Gastroesophageal sphincter (tissue), 4 donors: ENCODE results near the gene SF3B3. TPM values are rescaled to one million over a fixed set of nuclear protein-coding genes. Genes with fewer than 3 reads are reported as not detected.
"Not testable (repeated sequence)": the region's sequence is repeated elsewhere in the genome, so short reads cannot be mapped to it uniquely, and the experiment has no call there.

Source experiments
- ATAC-seq: fragments of 150-250 bp; one replicate; pipeline ENCODE4 v1.9.1; 2016; ENCODE audit warnings: mild to moderate bottlenecking, moderate library complexity
- H3K27ac ChIP-seq, 4 donors: fragments of 200-600 bp; sonication (generic) in 3 of 4; 1 replicate in 3 of 4; 2 replicates in 1 of 4; pipeline ENCODE4 v1.5.1; 2016 to 2019
- H3K27me3 ChIP-seq: fragments of 200-600 bp; sonication (generic); one replicate; pipeline ENCODE4 v1.5.1; 2019
- H3K36me3 ChIP-seq, 2 donors: fragments of 200-600 bp; sonication (generic); one replicate each; pipeline ENCODE4 v1.5.1; 2019; ENCODE audit warnings: control low read depth in 1 of 2
- H3K4me1 ChIP-seq, 3 donors: fragments of 200-600 bp; sonication (generic); 1 replicate in 2 of 3; 2 replicates in 1 of 3; pipeline ENCODE4 v1.5.1; 2016 to 2019; ENCODE audit warnings: control low read depth in 2 of 3
- H3K4me3 ChIP-seq, 2 donors: fragments of 200-600 bp; sonication (generic); one replicate each; pipeline ENCODE4 v1.5.1; 2019; ENCODE audit warnings: mild to moderate bottlenecking in 1 of 2, moderate library complexity in 1 of 2
- H3K9me3 ChIP-seq, 3 donors: fragments of 200-600 bp; sonication (generic); one replicate each; pipeline ENCODE4 v1.5.1; 2017 to 2019; ENCODE audit warnings: control low read depth in 2 of 3
- EP300 ChIP-seq: sonication (generic); formaldehyde crosslinking; IDR thresholded peaks from one replicate; pipeline ENCODE4 v1.6.1; 2017; ENCODE audit warnings: antibody characterized with exemption, mild to moderate bottlenecking
- POLR2A ChIP-seq, 2 donors: fragments of 450-650 bp; IDR thresholded peaks; one replicate each; pipeline ENCODE4 v1.6.1; 2017; ENCODE audit warnings: antibody characterized with exemption in 2 of 2, mild to moderate bottlenecking in 2 of 2, moderate library complexity in 1 of 2
- POLR2AphosphoS5 ChIP-seq: sonication (generic); formaldehyde crosslinking; IDR thresholded peaks from one replicate; pipeline ENCODE4 v1.6.1; 2017; ENCODE audit warnings: antibody characterized with exemption
- WGBS, 2 donors: methylation state at CpG; one replicate each; pipeline ENCODE4 v1.1.5; 2018; ENCODE audit warnings: low coverage in 1 of 2; 5-methylcytosine and 5-hydroxymethylcytosine counted together
- total RNA-seq, 4 donors: library from RNA; depleted of rRNA; stranded (reverse); fragments of >200 nt; gene quantifications; one replicate each; pipeline ENCODE4 v1.1.0, GENCODE V29; 2016
- TF ChIP-seq, protein P1 (sequence below), 4 experiments: fragments of 200-600 bp in 2 of 4; fragments of 450-650 bp in 2 of 4; sonication (generic) in 1 of 4; IDR thresholded peaks; one replicate each; pipeline ENCODE4 v1.5.1; 2017 to 2019; ENCODE audit warnings: antibody characterized with exemption in 4 of 4, mild to moderate bottlenecking in 2 of 4, moderate library complexity in 2 of 4

The SF3B3 gene
- total RNA-seq, 4 donors from 2014 or later, result 73.3 to 115 (median 92.8) TPM

DNA sequence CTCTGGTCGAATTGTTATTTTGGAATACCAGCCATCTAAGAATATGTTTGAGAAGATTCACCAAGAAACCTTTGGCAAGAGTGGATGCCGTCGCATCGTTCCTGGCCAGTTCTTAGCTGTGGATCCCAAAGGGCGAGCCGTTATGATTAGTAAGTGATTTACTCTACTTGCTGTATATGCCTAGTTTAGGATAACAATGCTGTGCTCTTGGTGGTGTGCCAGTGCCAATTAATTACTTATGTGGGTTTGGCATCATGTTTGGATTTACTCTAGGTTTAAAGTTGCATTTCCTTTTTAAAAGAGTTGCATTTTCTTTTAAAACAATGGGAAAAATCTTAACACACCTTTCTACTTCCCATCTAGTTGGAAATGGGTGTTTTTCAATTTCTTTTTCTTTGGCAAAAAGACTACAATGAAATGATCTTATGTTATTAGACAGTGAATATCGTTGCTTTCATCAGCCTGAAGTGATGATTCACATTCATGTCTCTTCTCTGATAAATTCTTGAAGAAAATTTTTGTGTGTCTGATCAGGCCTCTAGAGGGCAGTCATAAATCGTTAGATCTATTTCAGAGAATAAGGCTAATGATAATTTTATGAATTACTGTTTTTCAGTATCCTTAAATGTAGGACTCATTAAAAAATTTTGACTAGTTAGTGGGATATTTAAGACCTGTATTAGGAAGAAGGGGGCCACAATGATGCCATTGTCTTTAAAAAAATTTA, 5.6 kb downstream of the SF3B3 start:
- Histone ChIP-seq H3K9me3 (no peaks in the 10 kb centered on the region), H3K36me3 (peaks cover 3 to 81% of the 10 kb centered on the region in 2 donors), H3K4me3 (no peak overlapping the region), H3K27ac (no peak overlapping the region), H3K27me3 (no peaks in the 10 kb centered on the region), H3K4me1 (peaks cover 0 to 60% (median 18%) of the 10 kb centered on the region in 3 donors)
- 40 to 49% methylated on average over 7 to 8 of the region's 8 CpGs for WGBS, 2 donors
- no peak for ATAC-seq
- TF ChIP-seq EP300 (no peak), POLR2AphosphoS5 (no peak)
- TF ChIP-seq, protein P1, sequence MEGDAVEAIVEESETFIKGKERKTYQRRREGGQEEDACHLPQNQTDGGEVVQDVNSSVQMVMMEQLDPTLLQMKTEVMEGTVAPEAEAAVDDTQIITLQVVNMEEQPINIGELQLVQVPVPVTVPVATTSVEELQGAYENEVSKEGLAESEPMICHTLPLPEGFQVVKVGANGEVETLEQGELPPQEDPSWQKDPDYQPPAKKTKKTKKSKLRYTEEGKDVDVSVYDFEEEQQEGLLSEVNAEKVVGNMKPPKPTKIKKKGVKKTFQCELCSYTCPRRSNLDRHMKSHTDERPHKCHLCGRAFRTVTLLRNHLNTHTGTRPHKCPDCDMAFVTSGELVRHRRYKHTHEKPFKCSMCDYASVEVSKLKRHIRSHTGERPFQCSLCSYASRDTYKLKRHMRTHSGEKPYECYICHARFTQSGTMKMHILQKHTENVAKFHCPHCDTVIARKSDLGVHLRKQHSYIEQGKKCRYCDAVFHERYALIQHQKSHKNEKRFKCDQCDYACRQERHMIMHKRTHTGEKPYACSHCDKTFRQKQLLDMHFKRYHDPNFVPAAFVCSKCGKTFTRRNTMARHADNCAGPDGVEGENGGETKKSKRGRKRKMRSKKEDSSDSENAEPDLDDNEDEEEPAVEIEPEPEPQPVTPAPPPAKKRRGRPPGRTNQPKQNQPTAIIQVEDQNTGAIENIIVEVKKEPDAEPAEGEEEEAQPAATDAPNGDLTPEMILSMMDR (IDR thresholded peaks at IDR 0.05), result peak in 3 of 4 experiments; percentile 47 to 59 (median 52)

DNA sequence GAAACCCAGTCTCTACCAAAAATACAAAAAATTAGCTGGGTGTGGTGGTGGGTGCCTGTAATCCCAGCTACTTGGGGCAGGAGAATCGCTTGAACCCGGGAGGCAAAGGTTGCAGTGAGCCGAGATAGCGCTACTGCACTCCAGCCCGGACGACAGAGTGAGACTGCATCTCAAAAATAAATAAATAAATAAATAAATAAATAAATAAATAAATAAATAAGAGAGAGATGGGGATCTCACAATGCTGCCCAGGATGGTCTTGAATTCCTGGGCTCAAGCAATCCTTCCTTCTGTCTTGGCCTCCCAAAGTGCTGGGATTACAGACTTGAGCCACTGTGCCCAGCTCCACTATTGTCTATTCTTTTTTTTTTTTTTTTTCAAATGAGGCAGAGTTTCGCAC, 6.3 kb downstream of the SF3B3 start:
- H3K4me3 ChIP-seq, ATAC-seq, H3K9me3 ChIP-seq, H3K27me3 ChIP-seq, H3K27ac ChIP-seq: not testable (repeated sequence)
- WGBS, 2 donors, result 84% methylated on average over 4 of the region's 7 CpGs; no CpG with 5 or more reads in 1 of the 2 donors
- Histone ChIP-seq H3K36me3 (peaks cover 3 to 88% of the 10 kb centered on the region in 2 donors), H3K4me1 (peaks cover 0 to 55% (median 16%) of the 10 kb centered on the region in 3 donors)

DNA sequence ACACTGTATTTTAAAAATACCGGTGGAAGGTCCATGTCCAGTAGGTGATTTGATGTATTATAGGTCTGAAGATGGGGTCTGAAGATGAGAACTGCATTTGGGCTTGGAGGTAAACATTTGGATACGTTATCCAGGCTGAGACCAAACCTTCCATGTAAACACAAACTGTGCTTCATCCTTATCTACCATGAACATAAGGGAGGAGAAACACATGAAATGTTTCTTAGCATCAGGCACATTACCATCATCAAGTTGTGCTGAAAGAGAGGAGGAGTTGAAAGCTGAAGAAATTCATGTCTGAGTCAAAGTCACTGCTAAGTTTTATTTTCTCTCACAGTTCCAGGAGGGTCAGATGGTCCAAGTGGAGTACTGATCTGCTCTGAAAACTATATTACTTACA, 11.4 kb downstream of the SF3B3 start:
- Histone ChIP-seq H3K27ac (no peak overlapping the region), H3K9me3 (no peaks in the 10 kb centered on the region), H3K27me3 (no peaks in the 10 kb centered on the region), H3K36me3 (peaks cover 3 to 100% of the 10 kb centered on the region in 2 donors), H3K4me1 (peaks cover 0 to 5% (median 0%) of the 10 kb centered on the region in 3 donors), H3K4me3 (no peak overlapping the region)
- TF ChIP-seq EP300 (no peak), POLR2A (IDR thresholded peaks at IDR 0.05) (no peak), POLR2AphosphoS5 (no peak)
- TF ChIP-seq, protein P1 (IDR thresholded peaks at IDR 0.05), result no peak
- WGBS, 2 donors, result 36 to 60% methylated on average over 1 to 2 of the region's 2 CpGs
- no peak for ATAC-seq

DNA sequence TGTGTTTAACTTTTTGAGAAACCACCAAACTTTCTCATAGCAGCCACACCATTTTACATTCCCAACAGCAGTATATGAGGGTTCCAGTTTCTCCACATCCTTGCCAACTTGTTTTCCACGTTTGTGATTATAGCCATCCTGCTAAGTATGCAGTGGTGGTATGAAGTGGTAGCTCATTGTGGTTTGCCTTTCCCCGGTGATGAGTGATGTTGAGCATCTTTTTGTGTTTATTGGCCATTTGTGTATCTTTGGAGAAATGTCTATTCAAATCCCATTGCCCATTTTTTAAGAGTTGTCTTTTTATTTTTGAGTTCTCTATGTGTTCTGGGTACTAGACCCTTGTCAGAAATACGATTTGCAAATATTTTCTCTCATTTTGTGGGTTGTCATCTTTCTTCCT, 17.4 kb downstream of the SF3B3 start:
- H3K36me3 ChIP-seq, result peaks cover 6 to 100% of the 10 kb centered on the region in 2 donors
- TF ChIP-seq, protein P1 (IDR thresholded peaks at IDR 0.05), result no peak
- TF ChIP-seq POLR2AphosphoS5, result no peak
- no peak for TF ChIP-seq POLR2A (IDR thresholded peaks at IDR 0.05)
- TF ChIP-seq EP300, result no peak
- H3K4me1 ChIP-seq, result no peaks in the 10 kb centered on the region
- H3K27ac ChIP-seq, result no peak overlapping the region
- H3K9me3 ChIP-seq, result no peaks in the 10 kb centered on the region
- 42 to 44% methylated on average over 3 of the region's 3 CpGs for WGBS, 2 donors
- ATAC-seq, result no peak
- no peak overlapping the region for H3K4me3 ChIP-seq
- H3K27me3 ChIP-seq, result no peaks in the 10 kb centered on the region

DNA sequence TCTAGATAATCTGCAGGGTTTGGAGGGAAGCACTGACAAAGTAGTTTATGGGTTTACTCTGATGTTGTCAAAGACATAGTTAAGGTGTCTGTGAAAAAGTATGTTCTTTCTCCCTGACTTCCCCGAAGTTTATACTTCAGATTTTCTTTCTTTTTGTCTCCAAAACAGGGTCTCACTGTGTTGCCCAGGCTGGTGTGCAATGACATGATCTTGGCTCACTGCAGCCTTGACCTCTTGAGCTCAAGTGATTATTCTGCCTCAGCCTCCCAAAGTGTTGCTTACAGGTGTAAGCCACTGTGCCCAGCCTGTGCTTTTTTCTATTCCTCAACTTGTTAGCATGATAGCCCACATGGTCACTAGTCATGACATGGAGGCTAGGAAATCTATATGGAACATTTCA, 20.9 kb downstream of the SF3B3 start:
- Histone ChIP-seq H3K27me3 (no peaks in the 10 kb centered on the region), H3K27ac (no peak overlapping the region), H3K4me1 (no peaks in the 10 kb centered on the region), H3K36me3 (peaks cover 9 to 100% of the 10 kb centered on the region in 2 donors), H3K4me3 (no peak overlapping the region), H3K9me3 (no peaks in the 10 kb centered on the region)
- WGBS, 2 donors, result 36 to 71% methylated on average over 1 of the region's 1 CpG
- ATAC-seq, result no peak
- no peak for TF ChIP-seq POLR2AphosphoS5
- TF ChIP-seq EP300, result no peak
- no peak for TF ChIP-seq POLR2A (IDR thresholded peaks at IDR 0.05)
- TF ChIP-seq, protein P1 (IDR thresholded peaks at IDR 0.05), result no peak
